Measurements from ENCODE around the gene ACTRT1. TPM values are rescaled to one million over a fixed set of nuclear protein-coding genes. Genes with fewer than 3 reads are reported as not detected.

Gene ACTRT1
- total RNA-seq, 1 experiment from 2014 or later: not detected

DNA sequence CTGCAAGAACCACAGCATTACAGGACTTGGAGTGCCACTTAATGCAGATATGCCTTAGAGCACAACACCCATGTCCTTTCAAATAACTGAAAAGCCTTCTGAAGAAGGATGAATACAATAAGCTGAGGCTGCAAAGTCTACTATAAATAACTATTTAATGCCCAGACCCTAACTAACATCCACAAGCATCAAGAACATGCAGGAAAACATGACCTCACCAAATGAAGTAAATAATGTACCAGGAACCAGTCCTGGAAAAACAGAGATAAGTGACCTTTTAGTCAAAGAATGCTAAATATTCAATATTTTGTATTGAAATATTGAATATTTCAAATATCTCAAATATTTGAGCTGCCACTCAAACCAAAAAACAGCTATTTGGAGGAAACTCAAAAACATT lies 16.9 kb downstream of the ACTRT1 start:
- Mint-ChIP-seq H3K27me3 (ENCODE audit: unreplicated experiment) (no peaks in the 10 kb centered on the region), H3K36me3 (ENCODE audit: insufficient read depth, unreplicated experiment) (no peaks in the 10 kb centered on the region), H3K9me3 (ENCODE audit: low read depth, unreplicated experiment) (peaks cover 9% of the 10 kb centered on the region), H3K27ac (ENCODE audit: unreplicated experiment) (no peak overlapping the region), H3K4me1 (ENCODE audit: low read depth, unreplicated experiment) (no peaks in the 10 kb centered on the region), H3K4me3 (ENCODE audit: low read depth, unreplicated experiment) (no peak overlapping the region)
- CTCF ChIA-PET: no interaction called here
- DNase-seq: no peak
- TF ChIP-seq, protein P1, sequence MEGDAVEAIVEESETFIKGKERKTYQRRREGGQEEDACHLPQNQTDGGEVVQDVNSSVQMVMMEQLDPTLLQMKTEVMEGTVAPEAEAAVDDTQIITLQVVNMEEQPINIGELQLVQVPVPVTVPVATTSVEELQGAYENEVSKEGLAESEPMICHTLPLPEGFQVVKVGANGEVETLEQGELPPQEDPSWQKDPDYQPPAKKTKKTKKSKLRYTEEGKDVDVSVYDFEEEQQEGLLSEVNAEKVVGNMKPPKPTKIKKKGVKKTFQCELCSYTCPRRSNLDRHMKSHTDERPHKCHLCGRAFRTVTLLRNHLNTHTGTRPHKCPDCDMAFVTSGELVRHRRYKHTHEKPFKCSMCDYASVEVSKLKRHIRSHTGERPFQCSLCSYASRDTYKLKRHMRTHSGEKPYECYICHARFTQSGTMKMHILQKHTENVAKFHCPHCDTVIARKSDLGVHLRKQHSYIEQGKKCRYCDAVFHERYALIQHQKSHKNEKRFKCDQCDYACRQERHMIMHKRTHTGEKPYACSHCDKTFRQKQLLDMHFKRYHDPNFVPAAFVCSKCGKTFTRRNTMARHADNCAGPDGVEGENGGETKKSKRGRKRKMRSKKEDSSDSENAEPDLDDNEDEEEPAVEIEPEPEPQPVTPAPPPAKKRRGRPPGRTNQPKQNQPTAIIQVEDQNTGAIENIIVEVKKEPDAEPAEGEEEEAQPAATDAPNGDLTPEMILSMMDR (IDR thresholded peaks at IDR 0.05; ENCODE audit: unreplicated experiment): no peak
- no TSS peak for BruUV-seq (replicated peaks)
- intact Hi-C loops (cut with micrococcal nuclease; ENCODE audit: unreplicated experiment): no loop called here

DNA sequence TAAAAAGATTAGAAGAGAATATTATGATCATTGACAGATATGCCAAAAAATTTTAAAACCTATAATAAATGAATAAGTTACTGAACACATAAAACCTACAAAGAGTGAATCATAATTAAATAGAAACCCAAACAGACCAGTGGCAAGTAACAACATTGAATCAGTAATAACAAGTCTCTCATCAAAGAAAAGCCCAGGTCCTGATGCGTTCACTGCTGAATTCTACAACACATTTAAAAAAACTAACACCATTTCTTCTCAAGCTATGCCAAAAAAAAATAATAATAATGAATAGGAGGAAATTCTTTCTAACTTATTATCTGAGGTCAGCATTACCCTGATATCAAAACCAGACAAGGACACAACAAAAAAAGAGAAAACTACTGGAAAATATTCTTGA lies 30.6 kb downstream of the ACTRT1 start:
- no peaks in the 10 kb centered on the region for H3K36me3 Mint-ChIP-seq (ENCODE audit: insufficient read depth, unreplicated experiment)
- H3K4me1 Mint-ChIP-seq (ENCODE audit: low read depth, unreplicated experiment): no peaks in the 10 kb centered on the region
- DNase-seq: no peak
- no TSS peak for BruUV-seq (replicated peaks)
- H3K4me3 Mint-ChIP-seq (ENCODE audit: low read depth, unreplicated experiment): no peak overlapping the region
- TF ChIP-seq, protein P1 (IDR thresholded peaks at IDR 0.05; ENCODE audit: unreplicated experiment): no peak
- intact Hi-C loops (cut with micrococcal nuclease; ENCODE audit: unreplicated experiment): no loop called here
- CTCF ChIA-PET: no interaction called here
- H3K9me3 Mint-ChIP-seq (ENCODE audit: low read depth, unreplicated experiment): peaks cover 8% of the 10 kb centered on the region
- no peaks in the 10 kb centered on the region for H3K27me3 Mint-ChIP-seq (ENCODE audit: unreplicated experiment)
- no peak overlapping the region for H3K27ac Mint-ChIP-seq (ENCODE audit: unreplicated experiment)

DNA sequence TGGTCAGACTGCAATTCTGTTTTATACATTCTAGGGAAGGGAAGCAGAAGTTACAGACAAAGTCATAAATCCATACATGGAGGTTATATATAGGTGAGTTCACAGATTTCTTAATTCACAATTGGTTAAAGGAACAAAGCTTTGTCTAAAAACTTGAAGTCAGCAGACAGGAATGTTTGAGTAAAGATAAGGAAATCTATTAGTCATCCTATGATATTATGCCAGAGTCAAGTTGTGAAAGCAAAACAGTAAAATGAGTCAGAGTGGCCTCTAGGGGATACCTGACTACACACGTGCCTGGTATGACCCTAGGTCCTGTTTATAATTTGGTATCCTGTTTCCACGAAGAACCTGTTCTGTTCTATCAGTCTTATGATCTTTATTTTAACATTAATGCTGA lies 31.5 kb downstream of the ACTRT1 start:
- H3K27ac Mint-ChIP-seq (ENCODE audit: unreplicated experiment): no peak overlapping the region
- no peak overlapping the region for H3K4me3 Mint-ChIP-seq (ENCODE audit: low read depth, unreplicated experiment)
- intact Hi-C loops (cut with micrococcal nuclease; ENCODE audit: unreplicated experiment): no loop called here
- no peaks in the 10 kb centered on the region for H3K4me1 Mint-ChIP-seq (ENCODE audit: low read depth, unreplicated experiment)
- TF ChIP-seq, protein P1 (IDR thresholded peaks at IDR 0.05; ENCODE audit: unreplicated experiment): no peak
- peaks cover 12% of the 10 kb centered on the region for H3K9me3 Mint-ChIP-seq (ENCODE audit: low read depth, unreplicated experiment)
- H3K36me3 Mint-ChIP-seq (ENCODE audit: insufficient read depth, unreplicated experiment): no peaks in the 10 kb centered on the region
- H3K27me3 Mint-ChIP-seq (ENCODE audit: unreplicated experiment): no peaks in the 10 kb centered on the region
- CTCF ChIA-PET: no interaction called here
- peak; percentile 14 for DNase-seq
- BruUV-seq (replicated peaks): no TSS peak

DNA sequence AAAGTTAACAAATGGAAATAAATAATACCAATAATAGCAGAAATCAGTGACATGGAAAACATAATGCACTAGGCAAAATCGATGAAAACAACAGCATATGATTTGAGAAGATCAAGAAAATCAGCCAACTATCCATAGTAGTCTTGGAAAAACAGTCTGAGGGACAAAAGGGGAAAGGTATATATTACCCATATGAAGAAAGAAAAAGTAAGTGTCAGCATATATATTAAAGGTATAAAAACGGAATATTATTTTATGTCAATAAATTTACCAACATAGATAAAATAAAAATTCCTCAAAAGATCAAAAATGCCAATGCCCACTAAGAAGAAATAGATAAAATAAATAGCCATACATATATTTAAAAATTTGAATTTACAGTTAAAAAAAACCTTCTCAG lies 33.0 kb downstream of the ACTRT1 start:
- Mint-ChIP-seq H3K4me3 (ENCODE audit: low read depth, unreplicated experiment) (no peak overlapping the region), H3K36me3 (ENCODE audit: insufficient read depth, unreplicated experiment) (no peaks in the 10 kb centered on the region), H3K4me1 (ENCODE audit: low read depth, unreplicated experiment) (no peaks in the 10 kb centered on the region), H3K9me3 (ENCODE audit: low read depth, unreplicated experiment) (peaks cover 17% of the 10 kb centered on the region), H3K27ac (ENCODE audit: unreplicated experiment) (no peak overlapping the region), H3K27me3 (ENCODE audit: unreplicated experiment) (no peaks in the 10 kb centered on the region)
- no peak for DNase-seq
- CTCF ChIA-PET: no interaction called here
- intact Hi-C loops (cut with micrococcal nuclease; ENCODE audit: unreplicated experiment): no loop called here
- TF ChIP-seq, protein P1 (IDR thresholded peaks at IDR 0.05; ENCODE audit: unreplicated experiment): no peak
- no TSS peak for BruUV-seq (replicated peaks)

DNA sequence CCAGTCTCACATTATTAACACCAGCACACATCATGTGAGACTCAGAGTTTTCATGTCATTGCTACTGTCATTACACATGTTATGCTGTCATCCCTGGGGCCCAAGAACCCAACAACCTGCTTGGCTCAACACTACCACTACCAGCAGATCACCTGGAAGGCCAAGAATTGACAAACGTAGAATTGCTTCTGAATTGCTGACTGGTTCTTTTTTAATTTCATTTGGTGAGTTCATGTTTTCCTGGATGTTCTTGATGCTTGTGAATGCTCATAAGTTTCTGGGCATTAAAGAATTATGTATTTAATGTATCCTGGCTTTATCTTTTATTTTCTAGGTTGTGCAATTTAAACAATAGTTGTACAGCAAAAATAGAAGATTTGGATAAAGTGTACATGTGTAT lies 40.2 kb downstream of the ACTRT1 start:
- DNase-seq: no peak
- Mint-ChIP-seq H3K9me3 (ENCODE audit: low read depth, unreplicated experiment) (peaks cover 20% of the 10 kb centered on the region), H3K4me3 (ENCODE audit: low read depth, unreplicated experiment) (no peak overlapping the region), H3K27me3 (ENCODE audit: unreplicated experiment) (no peaks in the 10 kb centered on the region), H3K36me3 (ENCODE audit: insufficient read depth, unreplicated experiment) (no peaks in the 10 kb centered on the region), H3K27ac (ENCODE audit: unreplicated experiment) (no peak overlapping the region), H3K4me1 (ENCODE audit: low read depth, unreplicated experiment) (no peaks in the 10 kb centered on the region)
- intact Hi-C loops (cut with micrococcal nuclease; ENCODE audit: unreplicated experiment): no loop called here
- CTCF ChIA-PET: no interaction called here
- TF ChIP-seq, protein P1 (IDR thresholded peaks at IDR 0.05; ENCODE audit: unreplicated experiment): no peak
- no TSS peak for BruUV-seq (replicated peaks)
